Measurements from ENCODE around the gene MYL7. TPM values are rescaled to one million over a fixed set of nuclear protein-coding genes. Genes with fewer than 3 reads are reported as not detected.

MYL7 gene
- total and polyA plus RNA-seq, 9 of the 15 experiments (the other 6 are each of a cell fraction or from before 2014, with no cell fraction given) = not detected

DNA sequence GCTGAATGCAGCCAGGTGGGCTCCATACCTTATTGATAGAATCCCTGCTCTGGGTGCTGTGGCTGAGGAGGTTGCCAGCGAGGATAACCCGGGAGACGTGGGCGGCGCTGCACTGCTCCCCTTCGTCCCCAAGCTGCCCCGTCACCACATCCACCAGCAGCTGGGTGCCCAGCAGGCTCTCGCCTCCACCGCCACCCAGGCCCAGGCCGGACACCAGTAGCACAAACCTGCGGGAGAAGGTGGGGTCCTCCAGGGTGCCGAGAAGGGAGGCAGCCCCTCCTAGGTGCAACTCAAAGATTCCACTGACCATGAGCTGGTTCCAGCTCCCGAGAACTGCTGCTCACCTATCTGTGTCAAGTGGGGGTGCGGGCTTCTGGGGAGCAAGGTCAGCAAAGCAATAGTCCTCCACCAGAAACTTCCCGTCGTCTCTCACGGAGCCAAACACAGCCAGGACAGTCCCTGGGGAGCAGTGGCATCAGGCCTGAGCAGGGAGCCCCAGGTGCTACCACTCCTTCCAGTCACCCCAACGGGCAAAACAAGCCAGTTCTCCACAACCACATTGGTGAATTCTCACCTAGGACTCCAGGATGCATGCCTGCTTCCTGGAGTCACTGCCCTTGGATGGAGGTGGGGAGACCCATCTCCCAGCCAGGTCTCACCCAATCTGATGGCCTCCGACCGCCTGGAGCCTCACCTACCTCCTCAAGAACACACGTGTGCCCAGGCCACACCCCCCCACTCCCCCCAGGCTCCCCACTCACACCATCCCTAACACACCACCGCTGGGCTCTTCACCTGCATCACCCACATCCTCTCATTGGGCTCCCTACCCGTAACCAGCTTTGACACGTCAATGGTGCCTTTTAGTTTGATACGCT, 24.1 kb downstream of the MYL7 start:
- H2AFZ ChIP-seq (ENCODE audit: low read depth, low read length) = no peak overlapping the region
- peaks cover 13% of the 10 kb centered on the region for H3K9me1 ChIP-seq (ENCODE audit: control insufficient read depth, insufficient read depth, low read length)
- WGBS (ENCODE audit: insufficient coverage, low coverage, missing lambda C conversion rate) = 89% methylated on average over 23 of the region's 25 CpGs
- no peaks in the 10 kb centered on the region for H3K9me3 ChIP-seq (replicated peaks; ENCODE audit: control insufficient read depth, insufficient read depth, low read depth, low read length)
- TF ChIP-seq, protein P1, sequence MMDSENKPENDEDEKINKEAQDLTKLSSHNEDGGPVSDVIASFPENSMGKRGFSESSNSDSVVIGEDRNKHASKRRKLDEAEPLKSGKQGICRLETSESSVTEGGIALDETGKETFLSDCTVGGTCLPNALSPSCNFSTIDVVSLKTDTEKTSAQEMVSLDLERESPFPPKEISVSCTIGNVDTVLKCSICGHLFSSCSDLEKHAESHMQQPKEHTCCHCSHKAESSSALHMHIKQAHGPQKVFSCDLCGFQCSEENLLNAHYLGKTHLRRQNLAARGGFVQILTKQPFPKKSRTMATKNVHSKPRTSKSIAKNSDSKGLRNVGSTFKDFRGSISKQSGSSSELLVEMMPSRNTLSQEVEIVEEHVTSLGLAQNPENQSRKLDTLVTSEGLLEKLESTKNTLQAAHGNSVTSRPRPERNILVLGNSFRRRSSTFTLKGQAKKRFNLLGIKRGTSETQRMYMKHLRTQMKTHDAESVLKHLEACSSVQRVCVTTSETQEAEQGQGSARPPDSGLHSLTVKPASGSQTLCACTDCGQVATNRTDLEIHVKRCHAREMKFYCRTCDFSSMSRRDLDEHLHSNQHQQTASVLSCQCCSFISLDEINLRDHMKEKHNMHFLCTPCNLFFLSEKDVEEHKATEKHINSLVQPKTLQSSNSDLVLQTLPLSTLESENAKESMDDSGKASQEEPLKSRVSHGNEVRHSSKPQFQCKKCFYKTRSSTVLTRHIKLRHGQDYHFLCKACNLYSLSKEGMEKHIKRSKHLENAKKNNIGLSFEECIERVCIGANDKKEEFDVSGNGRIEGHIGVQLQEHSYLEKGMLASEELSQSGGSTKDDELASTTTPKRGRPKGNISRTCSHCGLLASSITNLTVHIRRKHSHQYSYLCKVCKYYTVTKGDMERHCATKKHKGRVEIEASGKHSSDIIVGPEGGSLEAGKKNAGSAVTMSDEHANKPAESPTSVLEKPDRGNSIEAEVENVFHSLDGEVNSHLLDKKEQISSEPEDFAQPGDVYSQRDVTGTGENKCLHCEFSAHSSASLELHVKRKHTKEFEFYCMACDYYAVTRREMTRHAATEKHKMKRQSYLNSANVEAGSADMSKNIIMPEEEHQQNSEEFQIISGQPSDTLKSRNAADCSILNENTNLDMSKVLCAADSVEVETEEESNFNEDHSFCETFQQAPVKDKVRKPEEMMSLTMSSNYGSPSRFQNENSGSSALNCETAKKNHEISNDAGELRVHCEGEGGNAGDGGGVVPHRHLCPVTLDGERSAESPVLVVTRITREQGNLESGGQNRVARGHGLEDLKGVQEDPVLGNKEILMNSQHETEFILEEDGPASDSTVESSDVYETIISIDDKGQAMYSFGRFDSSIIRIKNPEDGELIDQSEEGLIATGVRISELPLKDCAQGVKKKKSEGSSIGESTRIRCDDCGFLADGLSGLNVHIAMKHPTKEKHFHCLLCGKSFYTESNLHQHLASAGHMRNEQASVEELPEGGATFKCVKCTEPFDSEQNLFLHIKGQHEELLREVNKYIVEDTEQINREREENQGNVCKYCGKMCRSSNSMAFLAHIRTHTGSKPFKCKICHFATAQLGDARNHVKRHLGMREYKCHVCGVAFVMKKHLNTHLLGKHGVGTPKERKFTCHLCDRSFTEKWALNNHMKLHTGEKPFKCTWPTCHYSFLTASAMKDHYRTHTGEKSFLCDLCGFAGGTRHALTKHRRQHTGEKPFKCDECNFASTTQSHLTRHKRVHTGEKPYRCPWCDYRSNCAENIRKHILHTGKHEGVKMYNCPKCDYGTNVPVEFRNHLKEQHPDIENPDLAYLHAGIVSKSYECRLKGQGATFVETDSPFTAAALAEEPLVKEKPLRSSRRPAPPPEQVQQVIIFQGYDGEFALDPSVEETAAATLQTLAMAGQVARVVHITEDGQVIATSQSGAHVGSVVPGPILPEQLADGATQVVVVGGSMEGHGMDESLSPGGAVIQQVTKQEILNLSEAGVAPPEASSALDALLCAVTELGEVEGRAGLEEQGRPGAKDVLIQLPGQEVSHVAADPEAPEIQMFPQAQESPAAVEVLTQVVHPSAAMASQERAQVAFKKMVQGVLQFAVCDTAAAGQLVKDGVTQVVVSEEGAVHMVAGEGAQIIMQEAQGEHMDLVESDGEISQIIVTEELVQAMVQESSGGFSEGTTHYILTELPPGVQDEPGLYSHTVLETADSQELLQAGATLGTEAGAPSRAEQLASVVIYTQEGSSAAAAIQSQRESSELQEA (IDR thresholded peaks at IDR 0.05; ENCODE audit: low read depth) = no peak
- peak; percentile 65 for TF ChIP-seq POLR2G (IDR thresholded peaks at IDR 0.05; ENCODE audit: low read depth, low read length)
- TF ChIP-seq ETV5 (CRISPR knock-in tag; IDR thresholded peaks at IDR 0.05; ENCODE audit: low read depth) = no peak
- TF ChIP-seq RBFOX2 (IDR thresholded peaks at IDR 0.05; ENCODE audit: low read depth, low read length) = peak; percentile 41; the same call in 1 of the 2 replicates
- TF ChIP-seq SP2 (IDR thresholded peaks at IDR 0.05; ENCODE audit: extremely low read depth, low read depth, low read length, poor library complexity, severe bottlenecking) = no peak
- TF ChIP-seq, protein P2, sequence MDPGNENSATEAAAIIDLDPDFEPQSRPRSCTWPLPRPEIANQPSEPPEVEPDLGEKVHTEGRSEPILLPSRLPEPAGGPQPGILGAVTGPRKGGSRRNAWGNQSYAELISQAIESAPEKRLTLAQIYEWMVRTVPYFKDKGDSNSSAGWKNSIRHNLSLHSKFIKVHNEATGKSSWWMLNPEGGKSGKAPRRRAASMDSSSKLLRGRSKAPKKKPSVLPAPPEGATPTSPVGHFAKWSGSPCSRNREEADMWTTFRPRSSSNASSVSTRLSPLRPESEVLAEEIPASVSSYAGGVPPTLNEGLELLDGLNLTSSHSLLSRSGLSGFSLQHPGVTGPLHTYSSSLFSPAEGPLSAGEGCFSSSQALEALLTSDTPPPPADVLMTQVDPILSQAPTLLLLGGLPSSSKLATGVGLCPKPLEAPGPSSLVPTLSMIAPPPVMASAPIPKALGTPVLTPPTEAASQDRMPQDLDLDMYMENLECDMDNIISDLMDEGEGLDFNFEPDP (CRISPR knock-in tag; IDR thresholded peaks at IDR 0.05) = no peak
- TF ChIP-seq ZNF696 (CRISPR knock-in tag; conservative IDR thresholded peaks at IDR 0.05) = no peak
- TF ChIP-seq U2AF1 (optimal IDR thresholded peaks at IDR 0.05; ENCODE audit: low read depth, low read length) = no peak
- ChIA-PET POLR2A (interaction anchor here (0.6 to 2.9 kb wide), 5 partner anchors 11 to 877 kb away, joined by 3 to 16 read pairs (median 3); no protein-coding TSS in a partner anchor), CTCF (ENCODE audit: low intra/inter-chr PET ratio) (no interaction called here)
- H4K20me1 ChIP-seq (replicated peaks; ENCODE audit: control insufficient read depth, insufficient read depth, low read length) = peaks cover 31% of the 10 kb centered on the region
- in situ Hi-C loops (cut with MboI) = no loop called here
- ATAC-seq (no peak), DNase-seq (ENCODE audit: extremely low read depth in 1 of 4, low spot score in 3 of 4) (no peak), FAIRE-seq (no peak)
- H3K4me3 ChIP-seq = no peak overlapping the region
- H3K27ac ChIP-seq (ENCODE audit: extremely low read depth, low read depth, low read length) = no peak overlapping the region
- BruUV-seq (replicated peaks) = no TSS peak
- peaks cover 19 to 40% of the 10 kb centered on the region in 2 experiments for H3K4me1 ChIP-seq (replicated peaks in 1 of 2; ENCODE audit: control insufficient read depth in 2 of 2, insufficient read depth in 2 of 2, low read length in 2 of 2)
- intact Hi-C loops (cut with micrococcal nuclease) = no loop called here
- peaks cover 77% of the 10 kb centered on the region for H3K36me3 ChIP-seq (ENCODE audit: control insufficient read depth, insufficient read depth, low read length)
- peaks cover 30% of the 10 kb centered on the region for H3K79me2 ChIP-seq (ENCODE audit: control insufficient read depth, insufficient read depth, low read length)
- H3K9ac ChIP-seq (ENCODE audit: insufficient read depth in 1 of 2, low read depth in 2 of 2, low read length in 2 of 2) = 0 out of 4 replicates have a peak overlapping the region, but pooled peaks of 1 of the 2 experiments have one; percentile 38
- H3K27me3 ChIP-seq (ENCODE audit: control insufficient read depth in 2 of 2, insufficient read depth in 2 of 2, low read length in 2 of 2) = peaks cover 0 to under 1% of the 10 kb centered on the region in 2 experiments; a peak in 1 of 5 replicates
- no peak overlapping the region for H3K4me2 ChIP-seq (ENCODE audit: insufficient read depth, low read length)
